PC-3 (cell line): ENCODE results near the gene CCDC177.

Source experiments
- EZH2 ChIP-seq: fragments of 300-600 bp; sonication (generic); IDR thresholded peaks from one replicate; pipeline ENCODE4 v1.6.1; 2017; ENCODE audit warnings: antibody characterized with exemption, mild to moderate bottlenecking, low read length; ENCODE audit not compliant: unreplicated experiment
- EZH2phosphoT487 ChIP-seq: fragments of 300-600 bp; sonication (generic); IDR thresholded peaks from 2 replicates; pipeline ENCODE4 v1.6.1; 2018; ENCODE audit warnings: mild to moderate bottlenecking, antibody characterized with exemption, low read length, borderline replicate concordance
- TF ChIP-seq, protein P1 (sequence below): fragments of 300-600 bp; sonication (generic); conservative IDR thresholded peaks from 2 replicates; pipeline ENCODE4 v1.5.1; 2017; ENCODE audit warnings: antibody characterized with exemption, low read depth, mild to moderate bottlenecking, low read length

GRCh38 chr14:69537900-69538299, 36.8 kb downstream of the CCDC177 start:
- TF ChIP-seq, protein P1, sequence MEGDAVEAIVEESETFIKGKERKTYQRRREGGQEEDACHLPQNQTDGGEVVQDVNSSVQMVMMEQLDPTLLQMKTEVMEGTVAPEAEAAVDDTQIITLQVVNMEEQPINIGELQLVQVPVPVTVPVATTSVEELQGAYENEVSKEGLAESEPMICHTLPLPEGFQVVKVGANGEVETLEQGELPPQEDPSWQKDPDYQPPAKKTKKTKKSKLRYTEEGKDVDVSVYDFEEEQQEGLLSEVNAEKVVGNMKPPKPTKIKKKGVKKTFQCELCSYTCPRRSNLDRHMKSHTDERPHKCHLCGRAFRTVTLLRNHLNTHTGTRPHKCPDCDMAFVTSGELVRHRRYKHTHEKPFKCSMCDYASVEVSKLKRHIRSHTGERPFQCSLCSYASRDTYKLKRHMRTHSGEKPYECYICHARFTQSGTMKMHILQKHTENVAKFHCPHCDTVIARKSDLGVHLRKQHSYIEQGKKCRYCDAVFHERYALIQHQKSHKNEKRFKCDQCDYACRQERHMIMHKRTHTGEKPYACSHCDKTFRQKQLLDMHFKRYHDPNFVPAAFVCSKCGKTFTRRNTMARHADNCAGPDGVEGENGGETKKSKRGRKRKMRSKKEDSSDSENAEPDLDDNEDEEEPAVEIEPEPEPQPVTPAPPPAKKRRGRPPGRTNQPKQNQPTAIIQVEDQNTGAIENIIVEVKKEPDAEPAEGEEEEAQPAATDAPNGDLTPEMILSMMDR: no peak
- TF ChIP-seq EZH2 (no peak), EZH2phosphoT487 (no peak)
